Esophagus muscularis mucosa (tissue), 4 donors: Measurements from ENCODE around the gene GRK5. TPM values are rescaled to one million over a fixed set of nuclear protein-coding genes. Genes with fewer than 3 reads are reported as not detected.

Source experiments
- DNase-seq: peaks from one replicate; pipeline ENCODE4 v3.0.0-alpha.2; 2017; ENCODE audit errors: extremely low spot score
- H3K27ac ChIP-seq, 4 donors: fragments of 200-600 bp; sonication (generic); replicated peaks in 1 of 4; 1 replicate in 3 of 4; 2 replicates in 1 of 4; pipeline ENCODE4 v1.5.1; 2016 to 2019; ENCODE audit warnings: mild to moderate bottlenecking in 1 of 4
- H3K27me3 ChIP-seq, 4 donors: fragments of 200-600 bp; sonication (generic); one replicate each; pipeline versions ENCODE4 v1.5.1 to v1.6.0; 2016 to 2019
- H3K36me3 ChIP-seq, 4 donors: fragments of 200-600 bp; sonication (generic); one replicate each; pipeline ENCODE4 v1.5.1; 2016 to 2019
- H3K4me1 ChIP-seq, 4 donors: fragments of 200-600 bp; sonication (generic); one replicate each; pipeline ENCODE4 v1.5.1; 2016 to 2019
- H3K4me3 ChIP-seq, 4 donors: fragments of 200-600 bp; sonication (generic); 1 replicate in 2 of 4; 2 replicates in 2 of 4; pipeline ENCODE4 v1.5.1; 2016 to 2019; ENCODE audit warnings: mild to moderate bottlenecking in 4 of 4, moderate library complexity in 1 of 4
- H3K9me3 ChIP-seq, 4 donors: fragments of 200-600 bp; sonication (generic); 1 replicate in 3 of 4; 2 replicates in 1 of 4; pipeline ENCODE4 v1.5.1; 2016 to 2019
- EP300 ChIP-seq: sonication (generic); formaldehyde crosslinking; IDR thresholded peaks from one replicate; pipeline ENCODE4 v1.6.1; 2017; ENCODE audit warnings: antibody characterized with exemption
- POLR2A ChIP-seq: fragments of 450-650 bp; IDR thresholded peaks from one replicate; pipeline ENCODE4 v1.6.1; 2017; ENCODE audit warnings: antibody characterized with exemption, moderate library complexity, mild to moderate bottlenecking, low read depth
- POLR2AphosphoS5 ChIP-seq, 2 donors: sonication (generic); formaldehyde crosslinking; IDR thresholded peaks; one replicate each; pipeline ENCODE4 v1.6.1; 2017; ENCODE audit warnings: antibody characterized with exemption in 2 of 2
- WGBS: methylation state at CpG from one replicate; pipeline ENCODE4 v1.1.5; 2018; 5-methylcytosine and 5-hydroxymethylcytosine counted together
- intact Hi-C: fragments of 100-400 bp; cut with DNase I; formaldehyde crosslinking; loops from one replicate; pipeline ENCODE4 v1.15.1; 2023
- total RNA-seq, 4 donors: library from RNA; depleted of rRNA; stranded (reverse); fragments of >200 nt; gene quantifications; one replicate each; pipeline versions ENCODE4 v1.1.0 to v1.2.1, GENCODE V29; 2016
- TF ChIP-seq, protein P1 (sequence below), 3 experiments: fragments of 200-600 bp in 2 of 3; fragments of 450-650 bp in 1 of 3; sonication (generic) in 2 of 3; IDR thresholded peaks; one replicate each; pipeline ENCODE4 v1.5.1; 2017 to 2019; ENCODE audit warnings: antibody characterized with exemption in 3 of 3, mild to moderate bottlenecking in 2 of 3, moderate library complexity in 1 of 3

GRK5 gene
- total RNA-seq, 4 donors from 2014 or later = 39.6 to 64.4 (median 50.7) TPM

DNA sequence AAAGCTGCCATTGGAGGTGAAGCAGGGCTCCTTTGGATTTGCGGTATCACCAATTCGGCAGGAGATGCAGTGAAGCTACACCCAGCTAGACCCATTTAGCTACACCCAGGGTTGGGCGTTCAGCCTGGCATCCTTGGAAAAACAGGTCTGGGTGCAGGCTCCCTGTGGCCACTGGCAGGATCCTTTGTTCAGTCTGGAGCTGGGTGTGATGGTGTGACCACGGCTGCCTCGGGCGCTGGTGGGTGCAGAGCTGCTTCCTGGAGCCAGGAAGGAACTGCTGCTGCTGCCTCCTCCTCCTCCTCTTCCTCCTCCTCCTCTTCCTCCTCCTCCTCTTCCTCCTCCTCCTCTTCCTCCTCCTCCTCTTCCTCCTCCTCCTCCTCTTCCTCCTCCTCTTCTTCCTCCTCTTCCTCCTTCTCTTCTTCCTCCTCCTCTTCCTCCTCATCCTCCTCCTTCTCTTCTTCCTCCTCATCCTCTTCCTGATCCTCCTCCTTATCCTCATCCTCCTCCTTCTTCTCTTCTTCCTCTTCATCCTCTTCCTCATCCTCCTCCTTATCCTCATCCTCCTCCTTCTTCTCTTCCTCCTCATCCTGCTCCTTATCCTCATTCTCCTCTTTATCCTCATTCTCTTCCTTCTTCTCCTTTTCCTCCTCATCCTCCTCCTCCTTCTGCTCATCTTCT, 84.0 kb downstream of the GRK5 start:
- intact Hi-C loops = no loop called here
- Histone ChIP-seq H3K36me3 (peaks cover 0 to 8% (median 0%) of the 10 kb centered on the region in 4 donors), H3K4me3 (no peak overlapping the region), H3K27me3 (no peaks in the 10 kb centered on the region), H3K27ac (peak overlapping the region; percentile 42 to 64 (median 48)), H3K9me3 (no peaks in the 10 kb centered on the region), H3K4me1 (peaks cover 46 to 75% (median 68%) of the 10 kb centered on the region in 4 donors)
- WGBS = 78% methylated on average over 6 of the region's 6 CpGs
- DNase-seq = no peak
- TF ChIP-seq EP300 = no peak
- TF ChIP-seq, protein P1, sequence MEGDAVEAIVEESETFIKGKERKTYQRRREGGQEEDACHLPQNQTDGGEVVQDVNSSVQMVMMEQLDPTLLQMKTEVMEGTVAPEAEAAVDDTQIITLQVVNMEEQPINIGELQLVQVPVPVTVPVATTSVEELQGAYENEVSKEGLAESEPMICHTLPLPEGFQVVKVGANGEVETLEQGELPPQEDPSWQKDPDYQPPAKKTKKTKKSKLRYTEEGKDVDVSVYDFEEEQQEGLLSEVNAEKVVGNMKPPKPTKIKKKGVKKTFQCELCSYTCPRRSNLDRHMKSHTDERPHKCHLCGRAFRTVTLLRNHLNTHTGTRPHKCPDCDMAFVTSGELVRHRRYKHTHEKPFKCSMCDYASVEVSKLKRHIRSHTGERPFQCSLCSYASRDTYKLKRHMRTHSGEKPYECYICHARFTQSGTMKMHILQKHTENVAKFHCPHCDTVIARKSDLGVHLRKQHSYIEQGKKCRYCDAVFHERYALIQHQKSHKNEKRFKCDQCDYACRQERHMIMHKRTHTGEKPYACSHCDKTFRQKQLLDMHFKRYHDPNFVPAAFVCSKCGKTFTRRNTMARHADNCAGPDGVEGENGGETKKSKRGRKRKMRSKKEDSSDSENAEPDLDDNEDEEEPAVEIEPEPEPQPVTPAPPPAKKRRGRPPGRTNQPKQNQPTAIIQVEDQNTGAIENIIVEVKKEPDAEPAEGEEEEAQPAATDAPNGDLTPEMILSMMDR (IDR thresholded peaks at IDR 0.05) = no peak
- no peak for TF ChIP-seq POLR2AphosphoS5 (IDR thresholded peaks at IDR 0.05)

DNA sequence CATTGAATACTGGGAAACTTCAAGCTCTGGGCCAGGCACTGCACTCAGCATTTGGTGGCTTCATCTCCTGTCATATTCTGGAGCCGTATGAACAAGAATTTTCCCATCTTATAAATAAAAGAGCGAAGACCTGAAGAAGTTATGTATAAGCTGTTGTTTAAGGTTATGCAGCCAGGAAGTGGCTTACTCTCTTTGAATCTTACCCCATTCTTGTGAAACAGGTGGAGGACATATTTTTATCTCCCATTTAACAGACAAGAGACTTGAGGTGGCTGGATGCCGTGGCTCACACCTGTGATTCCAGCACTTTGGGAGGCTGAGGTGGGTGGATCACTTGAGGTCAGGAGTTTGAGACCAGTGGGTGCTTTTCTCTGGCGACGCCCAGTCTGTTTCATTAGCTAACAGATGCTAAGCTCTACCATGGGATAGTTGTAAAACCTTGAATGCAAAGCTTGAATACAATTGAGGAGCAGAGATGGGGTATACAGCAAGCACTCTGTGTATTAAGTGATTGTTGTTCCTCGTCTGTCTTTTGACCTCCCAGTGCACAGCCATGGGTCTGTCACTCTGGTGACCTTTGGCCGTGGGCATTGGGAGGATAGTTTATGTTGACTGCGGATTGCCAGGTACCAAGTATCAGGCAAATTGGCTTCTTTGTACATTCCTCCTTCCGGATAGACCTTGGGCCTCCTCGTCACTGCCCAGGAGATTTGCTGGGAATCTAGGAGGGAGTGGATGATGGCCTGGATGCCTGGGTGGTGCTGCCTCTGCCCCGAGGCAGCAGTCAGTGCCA, 85.8 kb downstream of the GRK5 start:
- TF ChIP-seq, protein P1 (IDR thresholded peaks at IDR 0.05) = no peak
- TF ChIP-seq POLR2A = no peak
- no peak for TF ChIP-seq EP300
- no peak for TF ChIP-seq POLR2AphosphoS5 (IDR thresholded peaks at IDR 0.05)
- 86% methylated on average over 11 of the region's 11 CpGs for WGBS
- peaks cover 0 to 8% (median 0%) of the 10 kb centered on the region in 4 donors for H3K36me3 ChIP-seq
- H3K9me3 ChIP-seq = peaks cover 0 to 10% (median 0%) of the 10 kb centered on the region in 4 donors
- intact Hi-C loops = no loop called here
- peak overlapping the region in 1 of 4 donors; percentile 18 for H3K27ac ChIP-seq
- no peaks in the 10 kb centered on the region for H3K27me3 ChIP-seq
- no peak overlapping the region for H3K4me3 ChIP-seq
- DNase-seq = no peak
- peaks cover 38 to 75% (median 64%) of the 10 kb centered on the region in 4 donors for H3K4me1 ChIP-seq

DNA sequence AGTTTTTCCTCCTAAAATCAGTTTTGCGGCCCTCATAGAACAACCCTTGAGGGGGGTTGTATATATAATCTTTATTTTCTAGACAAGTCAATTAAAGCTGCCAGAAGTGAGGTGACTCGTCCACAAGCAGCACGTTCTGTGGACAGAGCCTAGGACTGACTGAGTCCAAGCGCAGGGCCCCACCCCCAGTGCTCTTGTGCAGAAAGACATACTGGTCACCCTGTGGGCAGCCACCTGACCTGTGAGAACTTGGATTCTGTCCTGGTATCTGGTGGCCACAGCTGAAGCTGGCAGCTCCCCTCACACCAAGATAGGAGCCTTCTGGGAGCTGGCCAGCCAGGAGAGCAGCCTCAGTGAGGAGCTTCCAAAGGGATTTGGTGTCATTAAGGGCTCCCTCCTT, 89.3 kb downstream of the GRK5 start:
- no peak for TF ChIP-seq EP300
- TF ChIP-seq POLR2A = no peak
- TF ChIP-seq, protein P1 (IDR thresholded peaks at IDR 0.05) = no peak
- TF ChIP-seq POLR2AphosphoS5 (IDR thresholded peaks at IDR 0.05) = no peak
- intact Hi-C loops = no loop called here
- no peak overlapping the region for H3K4me3 ChIP-seq
- H3K9me3 ChIP-seq = peaks cover 0 to 10% (median 0%) of the 10 kb centered on the region in 4 donors
- peaks cover 0 to 8% (median 0%) of the 10 kb centered on the region in 4 donors for H3K36me3 ChIP-seq
- no peak for DNase-seq
- WGBS = 83% methylated on average over 4 of the region's 4 CpGs
- peaks cover 36 to 77% (median 67%) of the 10 kb centered on the region in 4 donors for H3K4me1 ChIP-seq
- no peaks in the 10 kb centered on the region for H3K27me3 ChIP-seq
- H3K27ac ChIP-seq = peak overlapping the region; percentile 7 to 71 (median 68)

DNA sequence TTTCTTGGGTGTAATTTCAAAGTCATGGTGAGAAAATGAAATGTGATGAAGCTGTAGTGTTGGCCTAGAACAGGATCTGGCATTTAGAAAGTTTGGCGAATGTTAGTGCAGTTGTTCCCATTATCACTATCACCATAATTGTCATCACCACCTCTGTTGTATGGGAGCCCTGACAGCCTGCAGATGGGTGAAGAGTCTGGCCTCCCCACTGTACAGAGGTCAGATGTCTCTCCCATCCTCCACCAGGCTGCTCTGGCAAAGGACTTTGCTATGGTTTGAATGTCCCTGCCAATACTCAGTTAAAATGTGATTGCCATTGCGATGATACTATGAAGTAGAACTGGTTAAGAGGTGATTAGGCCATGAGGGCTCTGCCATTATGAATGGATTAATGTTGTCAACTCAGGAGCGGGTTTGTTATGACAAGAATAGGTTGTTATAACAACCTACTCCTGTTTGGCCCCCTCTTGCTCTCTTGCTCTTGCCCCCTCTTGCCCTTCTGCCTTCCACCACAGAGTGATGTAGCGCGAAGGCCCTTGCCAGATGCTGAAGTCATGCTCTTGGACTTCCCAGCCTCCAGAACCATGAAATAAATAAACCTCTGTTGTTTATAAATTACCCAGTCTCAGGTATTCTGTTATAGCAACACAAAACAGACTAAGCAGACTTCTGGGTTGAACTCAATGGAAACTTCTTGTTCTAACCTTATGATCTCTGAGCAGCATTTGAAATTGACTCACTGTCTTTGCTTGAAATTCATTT, 90.0 kb downstream of the GRK5 start:
- intact Hi-C loops = no loop called here
- H3K27ac ChIP-seq = peak overlapping the region in 3 of 4 donors; percentile 68 to 71 (median 69)
- H3K36me3 ChIP-seq = peaks cover 0 to 8% (median 0%) of the 10 kb centered on the region in 4 donors
- WGBS = 64% methylated on average over 5 of the region's 5 CpGs
- no peaks in the 10 kb centered on the region for H3K27me3 ChIP-seq
- peaks cover 43 to 84% (median 74%) of the 10 kb centered on the region in 4 donors for H3K4me1 ChIP-seq
- peaks cover 0 to 10% (median 0%) of the 10 kb centered on the region in 4 donors for H3K9me3 ChIP-seq
- H3K4me3 ChIP-seq = no peak overlapping the region
- TF ChIP-seq, protein P1 (IDR thresholded peaks at IDR 0.05) = no peak
- TF ChIP-seq EP300 = no peak
- no peak for TF ChIP-seq POLR2A
- TF ChIP-seq POLR2AphosphoS5 (IDR thresholded peaks at IDR 0.05) = no peak
- no peak for DNase-seq
